GM18499 (cell line): ENCODE measurements around the gene FOS.

Experiments used
- ATAC-seq: cut with Tn5 transposase; IDR thresholded peaks from one replicate; pipeline ENCODE4 v1.9.1; 2021; ENCODE audit warnings: moderate number of reproducible peaks; ENCODE audit not compliant: insufficient read depth, unreplicated experiment

Gene FOS

GRCh38 chr14:75310295-75311111 is 31.9 kb downstream of the FOS start:
- no peak for ATAC-seq

DNA sequence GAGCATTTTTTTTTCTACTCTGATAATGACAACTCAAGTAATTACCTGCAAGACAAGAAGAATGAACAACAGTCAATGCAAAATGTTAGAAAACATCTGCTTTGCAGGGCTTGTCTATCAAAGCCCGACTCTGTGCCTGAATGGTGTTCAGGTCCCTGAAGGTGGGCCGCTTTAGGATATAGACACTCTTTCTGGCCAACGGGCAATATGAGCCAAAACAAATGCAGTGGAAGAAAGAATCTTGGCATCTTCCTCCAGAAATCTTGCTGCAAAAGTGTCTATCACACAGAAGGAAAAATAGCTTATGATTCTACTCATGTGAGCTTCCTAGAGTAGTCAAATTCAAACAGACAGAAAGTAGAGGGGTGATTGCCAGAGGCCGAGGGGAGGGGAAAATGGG is 32.7 kb downstream of the FOS start:
- ATAC-seq, result no peak

- ATAC-seq, result no peak
These were observed 33.7 kb downstream of the FOS start for GRCh38 chr14:75312341-75312740.

DNA sequence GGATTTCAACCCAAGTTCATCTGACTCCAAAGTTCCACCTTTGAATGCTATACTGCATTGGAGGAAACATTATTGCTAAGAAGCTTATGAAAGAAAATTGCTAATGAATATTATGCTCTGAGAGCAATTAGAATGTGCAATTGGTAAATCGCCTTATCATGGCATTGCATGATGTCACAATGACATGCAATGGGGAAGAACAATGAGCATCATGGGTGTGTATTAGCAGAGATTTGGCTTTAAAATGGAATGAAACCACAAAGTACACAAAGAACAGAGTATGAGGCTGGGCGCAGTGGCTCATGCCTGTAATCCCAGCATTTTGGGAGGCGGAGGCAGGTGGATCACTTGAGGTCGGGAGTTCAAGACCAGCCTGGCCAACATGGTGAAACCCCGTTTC is 34.7 kb downstream of the FOS start:
- ATAC-seq, result no peak

- no peak for ATAC-seq
These were observed 36.5 kb downstream of the FOS start for GRCh38 chr14:75315144-75315543.

DNA sequence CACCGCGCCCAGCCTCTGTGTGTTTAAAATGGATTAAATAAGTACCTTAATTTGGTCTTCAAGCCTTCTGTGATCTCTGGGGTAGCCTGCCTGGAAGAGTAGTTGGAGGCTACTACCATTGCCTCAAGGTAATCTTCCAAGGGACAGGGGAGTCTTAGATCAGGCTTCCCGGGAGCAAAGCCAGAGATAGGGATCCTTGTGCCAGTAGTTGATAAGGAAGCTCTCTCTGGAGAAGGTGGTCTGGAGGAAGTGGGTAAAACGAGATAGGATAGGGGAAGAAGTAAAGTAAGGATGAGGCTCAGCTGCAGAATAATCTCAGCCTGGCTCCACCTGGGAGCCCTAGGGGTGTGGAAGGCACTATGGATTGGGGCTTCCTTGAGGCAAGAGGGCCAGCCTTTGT is 38.5 kb downstream of the FOS start:
- no peak for ATAC-seq

DNA sequence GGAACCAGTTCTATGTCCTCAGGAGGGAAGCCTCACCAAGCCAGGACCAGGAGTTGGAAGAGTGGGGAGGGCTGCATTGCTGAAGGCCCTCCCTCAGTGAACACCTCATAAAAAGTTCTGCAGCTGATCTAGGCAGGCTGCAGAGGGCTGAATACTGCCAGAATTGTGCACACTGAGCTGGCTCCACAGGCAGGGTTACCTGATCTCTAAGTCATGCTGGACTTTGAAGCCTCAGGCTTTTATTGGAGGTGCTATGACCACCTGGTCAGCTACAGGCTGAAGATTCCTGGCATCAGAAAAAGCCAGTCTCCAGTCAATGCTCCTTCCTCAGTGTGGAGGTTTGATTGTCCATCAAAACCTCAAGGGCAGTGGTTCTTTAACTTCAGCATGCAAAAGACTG is 39.7 kb downstream of the FOS start:
- no peak for ATAC-seq

GRCh38 chr14:75319021-75319420 is 40.4 kb downstream of the FOS start:
- no peak for ATAC-seq

- no peak for ATAC-seq
These were observed 41.6 kb downstream of the FOS start for GRCh38 chr14:75320196-75320595.

GRCh38 chr14:75322746-75323145 is 44.1 kb downstream of the FOS start:
- no peak for ATAC-seq

DNA sequence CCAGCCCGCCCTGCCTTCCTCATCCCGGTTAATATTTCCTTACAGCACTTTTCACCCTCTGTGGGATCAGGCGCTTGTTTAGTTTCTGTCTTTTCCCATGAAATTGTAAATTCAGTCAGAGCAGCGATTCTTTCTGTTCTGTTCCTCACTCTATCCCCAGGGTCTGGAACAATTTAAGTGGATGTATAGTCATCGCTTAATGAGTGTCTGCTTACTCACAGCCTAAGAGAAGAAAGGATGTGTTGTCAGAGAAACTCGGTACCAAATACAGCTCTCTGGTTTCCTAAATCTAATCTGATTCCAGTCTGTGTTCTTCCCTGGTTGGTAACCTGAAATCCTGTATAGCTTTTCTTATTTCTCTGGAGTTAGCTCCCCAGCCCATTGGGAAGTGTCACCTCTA is 44.9 kb downstream of the FOS start:
- no peak for ATAC-seq

DNA sequence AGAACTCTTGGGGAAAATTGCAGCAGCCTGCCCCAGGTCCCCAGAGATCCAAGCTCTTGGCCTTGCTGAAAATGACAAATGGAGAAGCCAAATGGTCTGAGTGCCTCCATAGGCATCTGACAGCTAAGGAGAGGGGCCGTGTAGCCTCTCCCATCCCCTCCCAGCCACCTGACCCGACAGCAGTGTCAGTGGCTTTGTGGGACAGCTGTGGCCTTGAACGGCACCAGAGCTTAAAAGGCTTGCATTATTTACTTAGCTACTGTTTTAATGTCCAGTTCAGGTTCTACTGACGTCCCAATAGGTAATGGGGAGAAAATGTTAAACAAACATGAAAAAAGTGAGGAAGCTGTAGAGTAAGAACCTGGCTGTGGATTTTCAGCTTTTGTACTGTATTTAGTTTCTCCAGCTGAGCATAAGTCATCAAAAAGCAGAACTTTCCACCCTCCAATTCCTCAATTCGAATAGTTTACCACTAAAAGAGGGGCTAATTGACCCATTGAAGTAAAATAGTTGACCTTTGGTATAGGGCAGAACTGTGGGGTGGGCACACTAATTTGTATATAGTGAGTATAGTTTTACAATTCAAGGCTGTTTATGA is 50.0 kb downstream of the FOS start:
- no peak for ATAC-seq

- no peak for ATAC-seq
These were observed 50.7 kb downstream of the FOS start for GRCh38 chr14:75329369-75329768.

DNA sequence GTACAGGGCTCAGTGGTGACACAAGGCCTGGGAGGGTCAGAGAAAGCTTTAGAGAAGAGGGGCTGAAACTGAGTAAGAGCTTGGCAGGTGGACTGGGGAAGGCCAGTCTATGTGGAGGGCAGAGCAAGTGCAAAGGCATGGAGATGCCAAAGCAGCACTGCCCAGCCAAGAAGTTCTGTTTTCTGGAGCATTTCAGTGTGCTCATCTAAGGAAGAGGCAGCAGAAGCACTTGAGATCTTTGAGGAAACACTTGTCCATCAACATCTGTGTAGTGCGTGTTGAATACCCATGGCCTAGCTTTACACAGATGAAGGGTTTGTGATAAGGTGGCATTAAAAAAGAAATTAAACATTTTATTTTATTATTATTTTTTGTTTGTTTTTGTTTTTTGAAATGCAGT is 52.8 kb downstream of the FOS start:
- no peak for ATAC-seq
